SK-N-SH (cell line): ENCODE data around the gene PSPC1. TPM values are rescaled to one million over a fixed set of nuclear protein-coding genes. Genes with fewer than 3 reads are reported as not detected.

ENCODE experiments used
- CTCF ChIA-PET: fragments of 300-600, 350-600 bp; formaldehyde crosslinking; extraction: SDS; loops from one replicate; lab custom pipeline; 2021; lab: Yijun Ruan, JAX
- POLR2A ChIA-PET: fragments of 350-600 bp; sonication (Branson Sonifier 250); formaldehyde crosslinking; extraction: SDS; loops from one replicate; lab custom pipeline; 2020; ENCODE audit warnings: antibody characterized with exemption, inconsistent platforms; lab: Yijun Ruan, JAX
- DNase-seq: peaks from one replicate; pipeline ENCODE4 v3.0.0; 2012
- H2AFZ ChIP-seq: fragments of 200-600 bp; sonication (generic); 2 replicates; pipeline ENCODE4 v1.8.1; 2016; ENCODE audit warnings: antibody characterized with exemption, mild to moderate bottlenecking, low read depth
- H3F3A ChIP-seq: fragments of 200-600 bp; sonication (generic); replicated peaks from 2 replicates; pipeline ENCODE3; 2016; ENCODE audit warnings: antibody characterized with exemption, mild to moderate bottlenecking; ENCODE audit not compliant: insufficient read depth
- H3K27ac ChIP-seq, 2 experiments: fragments of 200-500 bp in 1 of 2; fragments of 200-600 bp in 1 of 2; sonication (Bioruptor generic) in 1 of 2; sonication (generic), shearing (Covaris generic) in 1 of 2; 2 replicates each; pipeline versions ENCODE4 v1.5.1 to v1.6.1; 2014 to 2016; ENCODE audit warnings: low read depth in 2 of 2, inconsistent platforms in 1 of 2, low read length in 1 of 2, mild to moderate bottlenecking in 1 of 2, mixed read lengths in 1 of 2
- H3K27me3 ChIP-seq: fragments of 200-600 bp; sonication (generic), shearing (Covaris generic); 2 replicates; pipeline ENCODE4 v1.6.1; 2016; ENCODE audit warnings: mixed run types; ENCODE audit not compliant: insufficient read depth
- H3K36me3 ChIP-seq, 2 experiments: fragments of 200-500 bp in 1 of 2; fragments of 200-600 bp in 1 of 2; sonication (Bioruptor generic) in 1 of 2; sonication (generic) in 1 of 2; replicated peaks in 1 of 2; 2 replicates each; pipeline versions ENCODE3 to v1.5.1; 2014 to 2016; ENCODE audit warnings: low read length in 1 of 2, mild to moderate bottlenecking in 1 of 2; ENCODE audit not compliant: insufficient read depth in 2 of 2, control insufficient read depth in 1 of 2
- H3K4me1 ChIP-seq, 2 experiments: fragments of 200-500 bp in 1 of 2; fragments of 200-600 bp in 1 of 2; sonication (Bioruptor generic) in 1 of 2; sonication (generic), shearing (Covaris generic) in 1 of 2; 2 replicates each; pipeline versions ENCODE4 v1.5.1 to v1.6.1; 2014 to 2016; ENCODE audit warnings: low read depth in 1 of 2, low read length in 1 of 2, mixed run types in 1 of 2; ENCODE audit not compliant: insufficient read depth in 2 of 2, control insufficient read depth in 1 of 2
- H3K4me2 ChIP-seq: fragments of 200-600 bp; sonication (generic), shearing (Covaris generic); 2 replicates; pipeline ENCODE4 v1.6.1; 2017; ENCODE audit warnings: mixed run types
- H3K4me3 ChIP-seq, 2 experiments: fragments of 200-500 bp in 1 of 2; fragments of 200-600 bp in 1 of 2; sonication (Bioruptor generic) in 1 of 2; sonication (generic), shearing (Covaris generic) in 1 of 2; 2 replicates each; pipeline versions ENCODE4 v1.5.1 to v1.8.1; 2014 to 2016; ENCODE audit warnings: low read depth in 2 of 2, inconsistent platforms in 1 of 2, low read length in 1 of 2, mild to moderate bottlenecking in 1 of 2, mixed read lengths in 1 of 2, moderate library complexity in 1 of 2
- H3K79me2 ChIP-seq: fragments of 200-600 bp; sonication (generic); 2 replicates; pipeline ENCODE4 v1.8.1; 2017; ENCODE audit warnings: mild to moderate bottlenecking; ENCODE audit not compliant: insufficient read depth
- H3K9ac ChIP-seq: fragments of 200-600 bp; sonication (generic); 2 replicates; pipeline ENCODE4 v1.6.1; 2017; ENCODE audit warnings: mixed run types
- H3K9me2 ChIP-seq: fragments of 200-600 bp; sonication (generic); 2 replicates; pipeline ENCODE4 v1.6.1; 2017; ENCODE audit warnings: mixed run types
- H3K9me3 ChIP-seq: fragments of 200-600 bp; sonication (generic); 2 replicates; pipeline ENCODE4 v1.6.1; 2017; ENCODE audit warnings: mixed run types, mild to moderate bottlenecking, moderate library complexity
- H4K20me1 ChIP-seq: fragments of 200-600 bp; sonication (generic); 2 replicates; pipeline ENCODE4 v1.6.1; 2017; ENCODE audit warnings: mild to moderate bottlenecking, mixed run types; ENCODE audit not compliant: insufficient read depth
- CHD2 ChIP-seq: fragments of 150-350 bp; IDR thresholded peaks from 2 replicates; pipeline ENCODE4 v1.6.1; 2018; ENCODE audit warnings: low read length; ENCODE audit not compliant: partially characterized antibody
- CTCF ChIP-seq: fragments of 200-600 bp; sonication (generic); IDR thresholded peaks from 2 replicates; pipeline ENCODE4 v1.6.1; 2017; ENCODE audit warnings: antibody characterized with exemption, mild to moderate bottlenecking, moderate library complexity
- ELF1 ChIP-seq: IDR thresholded peaks from 2 replicates; pipeline ENCODE4 v1.4.0; 2012
- FOXJ3 ChIP-seq: sonication (generic); formaldehyde crosslinking; IDR thresholded peaks from 2 replicates; pipeline ENCODE4 v1.5.1; 2020; ENCODE audit warnings: mild to moderate bottlenecking, missing genetic modification reagents
- GABPA ChIP-seq: IDR thresholded peaks from 2 replicates; pipeline ENCODE4 v1.4.0; 2012; ENCODE audit warnings: low read depth, mild to moderate bottlenecking
- IRF3 ChIP-seq: fragments of 150-350 bp; IDR thresholded peaks from 2 replicates; pipeline ENCODE4 v1.6.1; 2016; ENCODE audit warnings: mild to moderate bottlenecking, low read depth, low read length
- PBX3 ChIP-seq: IDR thresholded peaks from 2 replicates; pipeline ENCODE4; 2012
- RCOR1 ChIP-seq: fragments of 150-350 bp; IDR thresholded peaks from 2 replicates; pipeline ENCODE4 v1.6.1; 2017; ENCODE audit warnings: antibody characterized with exemption, low read length
- RFX5 ChIP-seq: IDR thresholded peaks from 2 replicates; pipeline ENCODE4 v1.6.1; 2012; ENCODE audit warnings: mild to moderate bottlenecking, improper control_type of control experiment, low read length
- RXRA ChIP-seq: IDR thresholded peaks from 2 replicates; pipeline ENCODE4 v1.4.0; 2012; ENCODE audit warnings: low read depth, mild to moderate bottlenecking, borderline replicate concordance
- SIN3A ChIP-seq: IDR thresholded peaks from 2 replicates; pipeline ENCODE4 v1.6.1; 2012; ENCODE audit warnings: low read depth, mild to moderate bottlenecking, low read length, moderate library complexity, borderline replicate concordance
- TAF1 ChIP-seq: IDR thresholded peaks from 2 replicates; pipeline ENCODE4 v1.6.1; 2012; ENCODE audit warnings: low read depth, mild to moderate bottlenecking, low read length, moderate library complexity, borderline replicate concordance
- TEAD4 ChIP-seq: IDR thresholded peaks from 2 replicates; pipeline ENCODE4 v1.4.0; 2012; ENCODE audit warnings: mild to moderate bottlenecking, borderline replicate concordance; ENCODE audit not compliant: insufficient read depth
- USF1 ChIP-seq: IDR thresholded peaks from 2 replicates; pipeline ENCODE4 v1.4.0; 2012; ENCODE audit warnings: low read depth, borderline replicate concordance
- WGBS: methylation state at CpG from one replicate; pipeline ENCODE4 v1.1.6; 2017; ENCODE audit warnings: low lambda C conversion rate; 5-methylcytosine and 5-hydroxymethylcytosine counted together
- polyA plus RNA-seq, 3 experiments: library from polyadenylated mRNA; depleted of rRNA; stranded (reverse); fragments of >200 nt; gene quantifications; 2 replicates each; pipeline ENCODE4 v1.2.3, GENCODE V29; 2012
- TF ChIP-seq, protein P1 (sequence below): fragments of 150-350 bp; IDR thresholded peaks from 2 replicates; pipeline ENCODE4 v1.6.1; 2017; ENCODE audit warnings: antibody characterized with exemption, low read length, low read depth, borderline replicate concordance
- TF ChIP-seq, protein P2 (sequence below): IDR thresholded peaks from 2 replicates; pipeline ENCODE4 v1.4.0; 2012; ENCODE audit warnings: low read depth

The PSPC1 gene
- polyA plus RNA-seq, 1 of the 3 experiments (the other 2 are of a cell fraction) = 35.2 TPM

DNA sequence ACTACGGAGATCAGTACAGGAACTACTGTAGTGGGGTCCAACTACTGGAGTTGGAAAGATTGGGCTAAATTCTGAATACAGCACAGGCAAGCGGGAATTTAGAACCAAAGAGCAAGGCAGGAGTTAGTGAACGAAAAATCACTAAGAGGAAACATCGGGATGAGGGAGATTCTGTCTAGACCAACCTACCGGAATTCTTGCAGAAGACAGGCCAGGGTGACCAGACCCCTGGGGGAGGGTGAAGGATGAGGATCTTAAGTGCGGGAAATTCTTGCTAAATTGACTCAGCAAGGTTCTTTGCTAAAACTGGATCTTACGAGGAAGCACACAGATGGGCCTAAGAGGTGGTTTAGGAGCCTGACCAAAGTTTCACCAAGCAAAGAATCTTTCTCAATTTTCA is 13.2 kb upstream of the PSPC1 start (continued):
- TF ChIP-seq RFX5 (no peak), TAF1 (no peak), PBX3 (no peak), TEAD4 (no peak), GABPA (no peak)

- WGBS = 98% methylated on average over 4 of the region's 4 CpGs
- POLR2A ChIA-PET = no interaction called here
- H3K27ac ChIP-seq = peak overlapping the region in 1 of 2 experiments; percentile 37; a peak in 1 of 4 replicates
- H2AFZ ChIP-seq = no peak overlapping the region
- no peak overlapping the region for H3K4me2 ChIP-seq
- H3K9me3 ChIP-seq = no peaks in the 10 kb centered on the region
- CTCF ChIA-PET = no interaction called here
- H3K4me3 ChIP-seq = no peak overlapping the region
- H3K9me2 ChIP-seq = no peaks in the 10 kb centered on the region
- no peak overlapping the region for H3K9ac ChIP-seq
- no peaks in the 10 kb centered on the region for H3K4me1 ChIP-seq
- TF ChIP-seq RFX5 (no peak), CHD2 (no peak), RCOR1 (no peak)
- no peaks in the 10 kb centered on the region for H4K20me1 ChIP-seq
- no peak for DNase-seq
- no peaks in the 10 kb centered on the region for H3K27me3 ChIP-seq
- H3F3A ChIP-seq = peaks cover 9% of the 10 kb centered on the region
- no peaks in the 10 kb centered on the region for H3K79me2 ChIP-seq
- H3K36me3 ChIP-seq = no peaks in the 10 kb centered on the region
Measured at GRCh38 chr13:19794631-19795030, 11.9 kb upstream of the PSPC1 start.

DNA sequence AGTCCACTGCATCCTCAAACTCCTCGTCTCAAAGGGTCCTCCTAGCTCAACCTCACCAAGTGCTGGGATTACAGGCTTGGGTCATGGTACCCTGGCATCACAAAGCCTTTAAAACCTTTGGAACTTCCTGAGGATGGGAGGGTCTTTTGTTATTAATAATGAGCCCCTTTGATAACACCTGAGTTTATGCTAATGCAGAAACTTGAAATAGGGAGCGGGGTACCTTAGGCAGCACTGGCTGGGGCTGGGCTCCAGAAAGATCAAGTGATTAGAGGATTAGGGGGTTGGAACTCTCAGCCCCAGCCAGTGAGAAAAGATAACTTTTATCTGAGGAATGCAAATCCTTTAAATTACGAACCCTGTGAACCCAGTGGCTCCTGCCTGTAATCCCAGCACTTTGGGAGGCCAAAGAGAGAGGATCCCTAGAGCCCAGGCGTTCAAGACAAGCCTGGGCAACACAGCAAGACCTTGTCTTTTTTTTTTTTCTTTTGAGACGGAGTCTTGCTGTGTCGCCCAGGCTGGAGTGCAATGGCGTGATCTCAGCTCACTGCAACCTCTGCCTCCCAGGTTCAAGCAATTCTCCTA is 9.3 kb upstream of the PSPC1 start:
- Histone ChIP-seq H3K9me3 (no peaks in the 10 kb centered on the region), H4K20me1 (no peaks in the 10 kb centered on the region), H3K27ac (no peak overlapping the region), H3K4me2 (no peak overlapping the region), H3K9me2 (no peaks in the 10 kb centered on the region), H3K27me3 (no peaks in the 10 kb centered on the region), H2AFZ (no peak overlapping the region), H3K79me2 (no peaks in the 10 kb centered on the region), H3K4me3 (no peak overlapping the region), H3K4me1 (no peaks in the 10 kb centered on the region), H3F3A (peaks cover 9% of the 10 kb centered on the region), H3K9ac (no peak overlapping the region), H3K36me3 (no peaks in the 10 kb centered on the region)
- 96% methylated on average over 7 of the region's 7 CpGs for WGBS
- POLR2A ChIA-PET = no interaction called here
- no peak for DNase-seq
- CTCF ChIA-PET = interaction anchor here (1.0 kb wide), 1 partner anchor 97 kb away, joined by 3 read pairs; no protein-coding TSS in a partner anchor
- TF ChIP-seq USF1 (no peak), CTCF (no peak), FOXJ3 (CRISPR knock-in tag) (no peak), RXRA (no peak), ELF1 (no peak), SIN3A (no peak), TEAD4 (no peak), IRF3 (no peak), RCOR1 (no peak), RFX5 (no peak)
- TF ChIP-seq, protein P1, sequence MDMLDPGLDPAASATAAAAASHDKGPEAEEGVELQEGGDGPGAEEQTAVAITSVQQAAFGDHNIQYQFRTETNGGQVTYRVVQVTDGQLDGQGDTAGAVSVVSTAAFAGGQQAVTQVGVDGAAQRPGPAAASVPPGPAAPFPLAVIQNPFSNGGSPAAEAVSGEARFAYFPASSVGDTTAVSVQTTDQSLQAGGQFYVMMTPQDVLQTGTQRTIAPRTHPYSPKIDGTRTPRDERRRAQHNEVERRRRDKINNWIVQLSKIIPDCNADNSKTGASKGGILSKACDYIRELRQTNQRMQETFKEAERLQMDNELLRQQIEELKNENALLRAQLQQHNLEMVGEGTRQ = no peak
- TF ChIP-seq, protein P2, sequence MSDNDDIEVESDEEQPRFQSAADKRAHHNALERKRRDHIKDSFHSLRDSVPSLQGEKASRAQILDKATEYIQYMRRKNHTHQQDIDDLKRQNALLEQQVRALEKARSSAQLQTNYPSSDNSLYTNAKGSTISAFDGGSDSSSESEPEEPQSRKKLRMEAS = no peak
